ENCODE results near the gene SPATA32.
A peak's percentile ranks its signal among the peaks of the same experiment; 100 is the strongest.
"Not testable (repeated sequence)": the region's sequence is repeated elsewhere in the genome, so short reads cannot be mapped to it uniquely, and the experiment has no call there.

Gene SPATA32

DNA sequence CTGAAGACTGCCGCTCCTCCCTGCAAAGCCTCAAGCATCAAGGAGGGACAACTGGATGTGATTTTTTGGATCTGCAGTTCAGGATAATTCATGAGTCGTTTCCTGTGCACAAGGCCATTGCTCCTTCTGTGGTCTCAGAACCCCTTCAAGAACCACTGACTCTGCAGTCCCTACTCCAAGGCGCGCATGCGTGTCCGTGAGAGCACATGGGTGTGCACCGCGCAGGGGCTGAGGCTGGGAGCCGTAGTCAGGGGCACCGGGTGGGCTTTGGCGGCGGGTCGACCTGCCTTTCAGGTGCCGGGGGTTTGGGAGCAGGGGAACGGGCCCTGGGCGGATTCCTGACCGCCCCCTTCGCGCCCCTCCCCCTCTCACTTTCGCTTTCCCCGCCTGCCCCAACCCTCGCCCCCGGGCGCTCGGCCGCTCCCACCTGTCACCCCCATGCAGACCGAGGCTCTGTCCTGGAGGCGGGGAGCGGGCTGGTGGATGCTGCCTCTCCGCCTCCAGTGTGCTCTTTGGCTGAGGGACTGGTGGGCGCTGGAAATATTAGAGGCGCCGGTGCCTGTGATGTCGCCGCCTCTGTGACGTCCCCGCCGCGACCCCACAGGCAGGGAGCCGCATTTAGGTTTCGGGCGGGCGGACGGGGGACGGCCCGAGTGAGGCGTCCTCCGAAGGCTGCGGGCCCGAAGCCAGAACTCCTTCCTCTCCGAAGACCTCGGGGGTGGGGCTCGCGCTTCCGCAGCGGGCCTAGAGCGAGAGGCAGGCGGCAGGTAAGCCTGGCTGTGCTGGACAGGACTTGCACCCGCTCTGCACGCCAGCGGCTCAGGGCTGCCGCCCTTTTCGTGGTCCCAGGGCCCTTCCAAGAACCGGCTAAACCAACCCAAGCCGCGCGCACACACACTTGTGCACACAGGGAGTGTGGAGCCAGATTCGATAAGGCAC, at the start of gene SPATA32:
Gene SPATA32, minus strand, starts transcription at position 518 of the 939 bp plus-strand sequence. Its CDS starts 78 bp downstream, at position 440.
- DNase-seq = no peak

DNA sequence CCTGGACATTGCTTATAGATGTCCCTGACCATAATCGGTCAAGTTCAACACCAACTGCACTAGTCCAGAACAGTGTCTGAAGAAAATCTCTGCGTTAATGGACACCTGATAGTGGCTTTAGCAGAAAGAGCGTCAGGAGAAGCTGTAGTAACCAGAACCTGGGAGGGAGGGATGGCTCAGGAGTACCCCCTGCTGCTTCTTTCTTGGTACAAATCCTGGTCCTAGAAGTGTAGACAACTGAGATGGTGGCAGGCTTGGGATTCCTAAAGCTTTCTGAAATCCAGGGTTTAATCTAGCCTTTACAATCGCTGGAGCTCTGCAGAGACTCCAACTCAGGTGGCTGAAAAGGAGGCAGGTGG, 49.5 kb upstream of the SPATA32 start:
- no peak for DNase-seq

GRCh38 chr17:45310380-45311324, 48.8 kb upstream of the SPATA32 start:
- DNase-seq = no peak

DNA sequence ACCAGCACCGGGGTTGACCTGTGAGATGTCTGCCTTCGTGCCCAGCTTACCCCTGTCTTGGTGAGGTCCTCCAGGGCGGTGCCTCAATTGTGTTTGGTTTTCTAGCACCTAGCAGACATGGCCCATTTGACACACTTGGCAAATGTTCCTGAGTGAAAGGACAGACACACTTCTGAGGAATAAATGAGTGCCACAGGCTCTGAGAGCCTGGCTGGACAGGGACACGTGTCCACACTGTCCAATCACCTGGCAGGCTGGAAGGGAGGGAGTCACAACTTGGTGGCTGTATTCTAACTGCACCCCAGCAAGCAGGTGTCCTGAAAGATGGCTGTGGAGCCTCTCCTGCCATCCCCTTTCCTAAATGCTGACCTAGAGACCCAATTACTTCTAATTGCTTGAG, 47.5 kb upstream of the SPATA32 start:
- DNase-seq = no peak

DNA sequence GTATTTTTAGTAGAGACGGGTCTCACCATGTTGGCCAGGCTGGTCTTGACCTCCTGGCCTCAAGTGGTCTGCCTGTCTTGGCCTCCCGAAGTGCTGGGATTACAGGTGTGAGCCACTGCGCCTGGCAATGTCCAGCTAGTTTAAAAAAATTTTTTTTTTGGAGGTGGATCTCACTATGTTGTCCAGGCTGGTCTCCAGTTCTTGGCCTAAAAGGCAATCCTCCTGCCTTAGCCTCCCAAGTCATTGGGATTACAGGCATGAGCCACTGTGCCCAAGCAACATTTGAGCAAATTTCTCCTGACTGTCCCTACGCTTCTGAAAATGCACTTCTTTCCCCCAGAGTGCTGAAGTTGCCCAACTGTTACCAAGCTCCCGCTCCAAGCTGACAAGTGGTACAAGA, 46.9 kb upstream of the SPATA32 start:
- no peak for DNase-seq

DNA sequence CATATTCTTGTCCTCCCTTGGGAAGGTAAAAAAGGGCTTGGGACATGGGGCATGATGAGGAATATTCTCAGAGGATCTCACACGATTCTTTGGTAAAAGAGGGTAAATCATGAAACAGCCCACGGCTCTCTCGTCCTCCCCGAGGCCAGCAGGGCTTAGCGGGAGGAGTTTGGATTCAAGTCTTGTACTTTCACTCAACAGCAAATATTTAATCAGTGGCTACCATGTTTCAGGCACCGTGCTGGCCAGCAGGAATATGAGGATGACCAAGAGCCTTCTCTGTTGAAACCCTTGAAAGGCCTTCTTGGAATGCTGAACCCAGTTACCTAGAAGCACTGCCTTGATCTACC, 46.1 kb upstream of the SPATA32 start:
- DNase-seq = no peak

DNA sequence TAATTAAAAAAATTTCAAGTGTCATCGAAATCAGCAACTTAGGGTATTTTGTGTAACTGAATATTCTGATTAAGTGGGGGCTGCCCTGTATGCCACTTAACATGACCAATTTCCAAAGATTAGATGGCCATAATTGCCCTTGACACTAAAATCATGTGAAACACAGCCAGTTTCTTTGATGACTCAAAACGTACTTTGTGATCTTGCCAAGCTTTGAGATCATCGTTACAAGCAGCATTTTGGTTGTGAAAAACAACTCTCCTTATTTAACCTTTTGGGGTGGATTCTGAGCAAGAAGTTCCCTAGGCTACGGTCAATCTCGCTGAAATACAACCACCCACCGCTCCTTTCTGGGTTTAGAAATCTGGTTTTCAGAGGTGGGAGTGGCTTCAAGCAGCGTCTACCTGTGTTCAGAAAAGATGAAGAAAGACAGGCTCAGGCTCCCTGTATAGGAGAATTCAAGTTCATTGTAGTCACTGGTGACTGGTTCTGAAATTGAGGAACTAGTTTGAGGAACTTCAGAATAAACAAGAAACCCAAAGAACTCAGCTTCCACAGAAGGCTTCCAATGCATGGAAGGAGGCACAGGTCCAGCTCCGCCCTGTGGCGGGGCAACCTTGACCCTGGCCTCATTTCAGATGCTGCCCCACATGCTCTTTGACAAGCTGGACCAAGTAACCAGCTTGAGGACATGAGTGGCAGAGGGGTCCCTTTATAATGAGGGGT, 45.6 kb upstream of the SPATA32 start:
- peak; percentile 53 for DNase-seq

DNA sequence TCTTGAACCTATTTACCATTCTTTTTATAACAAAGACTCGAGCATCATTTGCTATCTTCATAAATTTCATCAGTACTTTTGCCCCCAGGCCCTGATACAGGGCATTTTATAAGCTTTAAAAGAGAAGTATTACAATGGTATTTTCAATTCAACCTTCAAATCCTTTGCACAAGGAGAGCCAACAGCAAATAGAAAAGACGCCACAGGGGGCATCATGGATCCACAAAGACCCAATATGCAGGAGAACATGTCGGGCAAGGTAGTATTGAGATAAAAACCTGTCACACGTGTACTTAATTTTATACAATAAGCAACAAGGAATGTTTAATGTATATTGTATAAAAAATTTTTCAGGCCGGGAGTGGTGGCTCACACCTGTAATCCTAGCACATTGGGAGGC, 44.7 kb upstream of the SPATA32 start:
- DNase-seq = no peak

DNA sequence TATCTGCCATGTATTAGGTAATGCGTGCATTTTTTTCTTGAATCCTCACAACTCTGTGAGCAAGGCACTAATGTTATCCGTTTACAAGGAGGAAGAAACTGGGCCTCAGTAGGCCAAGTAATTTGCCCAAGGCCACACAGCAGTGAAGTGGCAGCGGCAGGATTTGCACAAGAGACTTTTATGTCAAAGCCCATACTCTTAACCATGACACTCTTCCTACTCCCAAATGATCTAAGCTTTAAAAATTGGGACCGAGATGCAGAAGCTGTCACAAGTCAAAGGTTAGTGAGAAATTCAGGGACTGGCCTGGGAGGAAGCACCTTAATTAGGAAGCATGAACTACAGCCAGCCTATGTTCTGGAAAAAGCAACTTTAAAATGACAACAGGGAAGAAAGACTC, 44.2 kb upstream of the SPATA32 start:
- no peak for DNase-seq

- DNase-seq = no peak
These were observed 43.7 kb upstream of the SPATA32 start for GRCh38 chr17:45305530-45306087.

DNA sequence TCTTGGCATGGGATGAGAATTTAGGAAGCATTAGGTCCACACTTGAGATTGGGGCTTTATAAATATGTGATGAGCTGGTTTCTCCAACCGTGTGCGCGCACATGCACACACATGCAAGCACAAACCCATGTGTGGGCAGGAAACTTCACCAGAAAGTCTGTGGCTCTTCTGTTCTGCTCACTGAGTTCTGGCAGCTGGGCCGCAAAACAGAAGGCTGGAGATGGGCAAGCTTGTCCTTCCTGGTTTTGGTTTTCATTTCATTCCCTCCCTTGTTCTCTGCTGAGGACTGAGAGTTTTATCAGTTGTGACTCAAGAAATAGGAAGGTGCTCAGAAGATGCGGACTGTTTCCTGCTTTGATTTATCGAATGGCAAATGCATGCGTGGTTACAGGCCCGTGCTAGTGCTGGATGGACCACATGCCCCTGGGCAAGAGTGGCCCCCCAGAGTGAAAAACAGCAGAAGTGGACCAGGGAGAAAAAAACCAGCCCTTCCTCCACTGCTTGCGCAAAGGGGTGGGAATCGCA, 40.8 kb upstream of the SPATA32 start:
- no peak for DNase-seq

- DNase-seq = not testable (repeated sequence)
These were observed 40.3 kb upstream of the SPATA32 start for GRCh38 chr17:45302220-45302619.

GRCh38 chr17:45301674-45302073, 39.8 kb upstream of the SPATA32 start:
- no peak for DNase-seq

DNA sequence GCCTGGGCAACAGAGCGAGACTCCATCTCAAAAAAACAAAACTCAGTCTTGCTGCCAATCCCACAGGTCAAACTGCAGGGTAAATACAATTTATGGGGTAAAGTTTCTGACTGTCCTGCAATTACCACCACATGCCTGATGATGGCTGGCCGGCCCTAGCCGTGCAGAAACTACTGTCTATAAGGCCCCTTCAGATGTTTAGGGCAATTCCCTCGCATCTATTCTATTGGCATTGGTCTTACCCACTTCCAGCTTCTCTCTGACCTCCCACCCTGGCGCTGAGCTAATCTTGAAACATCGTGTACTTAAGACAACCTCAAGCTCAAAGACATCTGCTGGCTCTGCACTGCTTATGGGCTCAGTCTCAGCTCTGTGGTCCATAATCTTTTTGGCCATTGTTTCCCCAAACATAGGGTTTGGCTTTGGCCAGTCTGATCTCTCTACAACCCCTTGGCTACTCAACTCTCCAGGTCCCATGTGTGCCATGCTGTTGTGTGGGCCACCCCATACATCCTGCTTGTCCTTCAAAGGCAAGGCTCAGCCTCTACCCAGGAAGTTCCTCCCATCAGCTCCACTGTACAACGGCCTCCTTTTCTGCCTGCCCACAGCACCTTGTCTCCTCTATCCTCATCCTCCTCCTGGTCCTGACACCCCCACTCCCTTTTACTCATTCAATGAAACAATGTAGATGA, 38.3 kb upstream of the SPATA32 start:
- DNase-seq = no peak

GRCh38 chr17:45299361-45299760, 37.5 kb upstream of the SPATA32 start:
- DNase-seq = no peak

DNA sequence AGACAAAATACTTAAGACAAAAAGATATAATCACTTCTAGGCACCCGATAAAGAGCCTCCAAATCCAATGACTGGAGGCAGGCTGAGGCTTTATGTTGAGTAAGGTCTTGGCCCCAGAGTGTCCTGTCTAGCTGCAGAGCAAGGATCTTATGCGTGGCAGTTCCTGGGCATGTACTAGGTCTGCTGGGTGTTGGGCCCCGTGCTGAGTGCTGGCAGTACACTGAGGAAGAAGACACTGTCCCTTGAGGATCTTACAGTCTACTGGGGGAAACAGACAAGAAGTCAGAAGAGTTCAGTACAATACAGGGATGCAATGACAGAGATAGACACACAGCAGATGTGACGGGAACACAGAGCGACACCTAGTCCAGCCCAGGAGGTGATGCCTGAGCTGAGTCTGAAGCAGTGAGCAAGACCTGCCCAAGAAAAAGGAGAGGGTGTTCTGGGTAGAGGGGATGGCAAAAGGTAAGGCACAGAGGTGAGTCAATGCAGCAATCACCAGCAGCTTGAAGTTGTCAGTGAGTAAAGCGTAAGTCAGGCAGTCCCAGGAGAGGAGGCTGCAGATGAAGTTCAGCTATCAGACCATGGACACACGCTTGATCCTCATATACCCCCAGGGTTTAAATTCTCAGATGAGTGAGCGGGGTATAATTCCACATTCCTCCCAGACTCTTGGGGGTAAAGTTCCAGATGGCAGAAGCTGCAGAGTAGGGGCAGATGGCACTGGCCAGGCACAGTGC, 36.8 kb upstream of the SPATA32 start:
- no peak for DNase-seq

GRCh38 chr17:45296833-45297124, 34.9 kb upstream of the SPATA32 start:
- no peak for DNase-seq

GRCh38 chr17:45296003-45296832, 34.3 kb upstream of the SPATA32 start:
- DNase-seq = no peak

DNA sequence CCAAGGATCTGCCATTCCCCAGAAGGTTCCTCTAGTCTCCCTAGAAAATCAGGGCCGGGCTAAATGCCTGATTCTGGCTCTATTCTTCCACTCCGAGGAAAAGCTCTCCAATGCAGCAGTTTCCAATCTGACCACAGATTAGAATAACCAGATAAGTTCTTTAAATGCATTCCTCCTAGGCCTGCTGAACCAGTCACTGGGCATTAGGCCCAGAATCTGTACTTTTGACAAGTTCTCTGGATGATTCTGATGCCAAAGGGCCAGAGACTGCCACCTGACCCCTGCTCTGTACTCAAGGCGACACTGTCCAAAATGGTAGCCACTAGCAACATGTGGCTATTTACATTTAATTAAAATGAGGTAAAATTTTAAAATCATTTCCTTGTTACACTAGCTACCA, 32.6 kb upstream of the SPATA32 start:
- DNase-seq = peak; percentile 62

DNA sequence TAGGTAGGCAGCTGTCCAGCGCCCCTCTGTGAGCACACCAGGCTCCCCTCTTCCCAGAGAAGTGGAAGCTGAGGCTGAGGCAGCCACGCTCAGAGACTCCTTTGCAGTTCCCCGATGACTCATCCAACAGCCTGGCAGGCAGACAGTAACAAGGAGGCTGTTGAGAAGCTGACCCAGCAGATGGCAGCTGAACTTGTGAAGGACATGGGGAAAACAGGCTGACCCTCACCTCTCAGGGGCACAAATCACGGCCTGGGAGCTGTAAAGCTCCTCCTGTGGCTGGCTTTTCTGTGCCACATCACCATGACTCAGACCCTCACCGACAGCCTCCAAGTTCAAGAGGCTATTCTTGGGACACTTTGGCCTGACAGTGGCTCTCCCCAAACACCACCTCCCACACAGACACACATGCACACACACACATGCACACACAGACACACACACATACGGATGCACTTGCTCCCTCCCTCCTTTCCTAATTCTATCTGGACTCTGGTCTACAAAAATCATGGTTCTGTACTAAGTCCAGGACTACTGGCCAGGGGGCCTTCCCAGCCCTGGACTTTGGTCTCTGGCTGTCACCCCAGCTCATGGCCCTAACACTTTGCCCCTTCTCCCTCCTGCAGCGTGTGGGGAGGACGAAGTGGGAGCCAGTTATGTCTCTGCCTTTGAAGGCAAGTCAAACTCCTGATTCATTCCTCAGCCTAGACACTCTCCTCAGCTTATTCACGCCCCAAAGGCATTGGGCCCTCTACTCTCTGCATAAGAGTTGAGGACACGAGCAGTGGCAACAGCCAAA, 31.7 kb upstream of the SPATA32 start:
- DNase-seq = peak; percentile 65

All from amniotic stem cell (primary cell).